Colon (tissue), 2 donors: Measurements from ENCODE around the gene HLA-DRA.

Source experiments
- FAIRE-seq: peaks from 2 replicates; lab custom pipeline; 2012; peaks lifted over from hg19 to GRCh38; lab: Jason Lieb, UNC
- donor health status: control.
- donor health status: control.

HLA-DRA gene

GRCh38 chr6:32475392-32476206 is 35.9 kb downstream of the HLA-DRA start:
- FAIRE-seq = no peak

- FAIRE-seq = no peak
Observed at GRCh38 chr6:32483968-32484613, 44.4 kb downstream of the HLA-DRA start.

GRCh38 chr6:32484614-32484998 is 44.9 kb downstream of the HLA-DRA start:
- FAIRE-seq = no peak

GRCh38 chr6:32488083-32488482 is 48.4 kb downstream of the HLA-DRA start:
- no peak for FAIRE-seq

GRCh38 chr6:32491700-32492099 is 52.0 kb downstream of the HLA-DRA start:
- FAIRE-seq = no peak

GRCh38 chr6:32492351-32492750 is 52.7 kb downstream of the HLA-DRA start:
- FAIRE-seq = no peak
